ENCODE results near the gene PCOLCE2.
A peak's percentile ranks its signal among the peaks of the same experiment; 100 is the strongest.

Gene PCOLCE2

GRCh38 chr3:142866841-142867631 is 21.8 kb downstream of the PCOLCE2 start:
- peak in 1 of 2 donors; percentile 26 for DNase-seq (ENCODE audit: low read depth in 2 of 2)
- peak; percentile 6 for TF ChIP-seq CTCF (IDR thresholded peaks at IDR 0.05; ENCODE audit: low read depth, low read length)

DNA sequence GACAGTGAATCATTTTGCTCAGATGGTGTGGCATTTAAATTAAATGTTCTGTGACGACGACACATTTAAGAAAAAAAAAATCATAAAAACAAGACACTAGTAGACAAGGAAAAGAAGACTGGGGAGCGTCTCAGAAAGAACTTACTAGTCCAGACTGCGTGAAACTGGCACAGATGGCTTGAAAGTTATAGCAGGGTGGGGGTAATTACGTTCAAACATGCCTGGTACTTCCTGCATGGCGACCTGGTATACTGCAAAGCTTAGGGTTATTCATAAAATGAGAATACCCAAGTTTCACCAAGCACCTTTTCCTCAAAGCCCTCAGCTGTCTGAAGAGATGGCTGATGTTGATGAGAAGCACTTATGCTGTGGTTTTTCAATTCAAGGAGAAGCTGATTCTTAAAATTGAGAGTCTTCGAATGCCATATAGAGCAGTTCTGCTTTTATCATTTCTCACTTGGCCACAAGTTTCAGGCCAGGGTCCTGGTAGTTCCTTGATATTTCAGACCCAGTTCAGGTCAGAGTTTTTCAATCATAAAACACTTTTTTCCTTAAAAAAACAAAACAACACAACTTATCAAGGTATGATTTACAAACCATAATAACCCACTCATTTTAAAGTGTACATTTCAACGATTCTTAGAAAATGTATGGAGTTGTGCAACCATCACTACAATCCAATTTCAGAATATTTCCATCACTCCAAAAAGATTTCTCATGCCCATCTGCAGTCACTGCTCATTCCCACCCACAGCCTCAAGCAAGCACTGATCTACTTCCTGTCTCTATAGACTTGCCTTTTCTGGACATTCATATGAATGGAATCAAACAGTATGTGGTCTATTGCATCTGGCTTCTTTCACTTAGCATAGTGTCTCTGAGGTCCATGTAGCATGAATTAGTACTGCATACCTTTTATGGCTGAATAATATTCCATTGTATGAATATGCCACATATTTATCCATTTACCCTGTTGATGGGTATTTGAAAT is 24.7 kb downstream of the PCOLCE2 start:
- TF ChIP-seq CTCF (IDR thresholded peaks at IDR 0.05; ENCODE audit: low read depth, low read length), result no peak
- no peak overlapping the region for H3K4me3 ChIP-seq (replicated peaks in 1 of 2; ENCODE audit: low read depth in 2 of 2, low read length in 2 of 2)
- DNase-seq (ENCODE audit: low read depth in 2 of 2), result no peak

More at GRCh38 chr3:142866841-142867631, 21.8 kb downstream of the PCOLCE2 start:
- H3K4me3 ChIP-seq (replicated peaks in 1 of 2; ENCODE audit: low read depth in 2 of 2, low read length in 2 of 2), result no peak overlapping the region

DNA sequence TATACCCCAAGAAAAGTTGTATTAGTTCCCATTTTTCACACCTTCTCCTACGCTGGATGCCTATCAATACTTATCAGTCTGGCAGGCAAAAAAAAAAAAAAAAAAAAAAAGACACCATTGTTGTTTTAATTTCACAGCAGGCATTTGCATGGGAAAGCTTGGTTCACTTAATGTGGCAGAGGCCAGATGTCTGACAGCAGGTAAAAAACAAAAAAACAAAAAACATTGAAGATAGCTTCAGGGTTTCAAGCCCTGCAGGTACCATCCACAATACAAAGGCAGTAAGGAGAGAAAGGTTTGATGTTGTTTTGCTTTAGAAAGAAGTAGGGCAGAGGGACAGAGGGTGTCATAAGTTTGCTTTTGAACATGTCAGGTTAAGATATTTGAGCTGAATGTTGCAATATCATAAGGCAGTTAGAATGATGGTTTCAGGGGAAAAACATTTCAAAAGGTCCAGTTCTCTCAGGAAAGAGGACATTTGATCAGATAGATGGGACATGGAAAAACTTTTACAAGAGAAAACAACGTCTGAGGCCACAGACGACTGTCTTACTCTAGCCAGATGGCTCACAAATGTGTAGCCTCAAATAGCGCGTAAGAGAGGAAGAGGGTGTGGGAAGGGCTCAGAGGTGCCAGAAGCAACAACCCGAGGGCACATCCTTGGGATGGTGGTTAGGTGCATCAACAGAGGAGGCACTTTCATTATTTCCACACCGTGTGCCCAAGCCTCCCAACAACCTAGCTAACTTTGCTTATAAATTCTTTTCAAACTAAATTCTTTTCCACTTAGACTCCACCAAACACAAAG is 25.7 kb downstream of the PCOLCE2 start:
- no peak overlapping the region for H3K4me3 ChIP-seq (replicated peaks in 1 of 2; ENCODE audit: low read depth in 2 of 2, low read length in 2 of 2)
- no peak for TF ChIP-seq CTCF (IDR thresholded peaks at IDR 0.05; ENCODE audit: low read depth, low read length)
- DNase-seq (ENCODE audit: low read depth in 2 of 2), result peak; percentile 5 to 25

DNA sequence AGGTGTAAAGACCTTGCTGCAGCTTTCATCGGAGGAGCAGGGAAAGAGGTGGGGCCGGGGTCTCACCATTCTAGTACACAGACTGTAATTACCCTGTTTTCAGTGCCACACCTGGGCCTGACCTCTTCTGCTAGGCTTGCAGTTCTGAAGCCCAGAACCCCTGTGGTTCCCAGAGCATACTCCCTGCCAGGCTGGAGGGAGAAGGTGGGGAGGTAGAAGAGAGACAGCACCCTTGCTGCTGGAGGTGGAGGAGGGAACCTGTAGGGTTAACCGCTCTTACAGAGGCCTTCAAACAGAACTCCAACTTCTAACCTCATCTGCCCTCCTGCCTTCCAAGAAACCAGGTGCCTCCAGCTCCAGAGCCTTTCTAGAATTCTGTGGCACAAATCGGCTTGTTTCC is 27.0 kb downstream of the PCOLCE2 start:
- H3K4me3 ChIP-seq (replicated peaks in 1 of 2; ENCODE audit: low read depth in 2 of 2, low read length in 2 of 2), result no peak overlapping the region
- TF ChIP-seq CTCF (IDR thresholded peaks at IDR 0.05; ENCODE audit: low read depth, low read length), result no peak
- DNase-seq (ENCODE audit: low read depth in 2 of 2), result no peak

DNA sequence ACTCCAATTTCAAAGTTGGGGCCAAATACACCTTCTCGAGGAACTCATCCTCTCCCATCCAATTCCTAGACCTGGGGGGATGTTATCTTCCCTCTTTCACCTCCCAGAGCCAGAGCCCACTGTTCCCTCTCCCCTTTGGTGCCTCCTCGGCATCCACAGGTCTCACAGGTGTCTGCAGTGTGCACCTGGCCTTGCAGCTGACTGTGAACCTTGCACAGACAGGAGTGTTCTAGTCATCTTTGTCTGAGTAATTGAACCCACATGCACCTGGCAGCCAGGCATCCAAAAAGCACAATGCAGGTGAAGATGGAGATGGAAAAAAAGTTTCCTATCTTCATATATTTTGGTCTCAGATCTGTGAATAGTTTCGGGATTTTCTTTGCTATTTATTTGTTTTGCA is 30.8 kb downstream of the PCOLCE2 start:
- H3K4me3 ChIP-seq (replicated peaks in 1 of 2; ENCODE audit: low read depth in 2 of 2, low read length in 2 of 2), result no peak overlapping the region
- no peak for DNase-seq (ENCODE audit: low read depth in 2 of 2)
- no peak for TF ChIP-seq CTCF (IDR thresholded peaks at IDR 0.05; ENCODE audit: low read depth, low read length)

GRCh38 chr3:142857056-142857455 is 31.8 kb downstream of the PCOLCE2 start:
- peak in 1 of 2 donors; percentile 17 for DNase-seq (ENCODE audit: low read depth in 2 of 2)
- no peak overlapping the region for H3K4me3 ChIP-seq (replicated peaks in 1 of 2; ENCODE audit: low read depth in 2 of 2, low read length in 2 of 2)
- no peak for TF ChIP-seq CTCF (IDR thresholded peaks at IDR 0.05; ENCODE audit: low read depth, low read length)

All from cardiac fibroblast (primary cell).